GM21737 (cell line): ENCODE data around the gene FLAD1.
"Not testable (repeated sequence)": the region's sequence is repeated elsewhere in the genome, so short reads cannot be mapped to it uniquely, and the experiment has no call there.

Experiments
- ATAC-seq: cut with Tn5 transposase; IDR thresholded peaks from one replicate; pipeline ENCODE4 v1.9.1; 2021; ENCODE audit warnings: mild to moderate bottlenecking, moderate library complexity; ENCODE audit not compliant: unreplicated experiment

FLAD1 gene

DNA sequence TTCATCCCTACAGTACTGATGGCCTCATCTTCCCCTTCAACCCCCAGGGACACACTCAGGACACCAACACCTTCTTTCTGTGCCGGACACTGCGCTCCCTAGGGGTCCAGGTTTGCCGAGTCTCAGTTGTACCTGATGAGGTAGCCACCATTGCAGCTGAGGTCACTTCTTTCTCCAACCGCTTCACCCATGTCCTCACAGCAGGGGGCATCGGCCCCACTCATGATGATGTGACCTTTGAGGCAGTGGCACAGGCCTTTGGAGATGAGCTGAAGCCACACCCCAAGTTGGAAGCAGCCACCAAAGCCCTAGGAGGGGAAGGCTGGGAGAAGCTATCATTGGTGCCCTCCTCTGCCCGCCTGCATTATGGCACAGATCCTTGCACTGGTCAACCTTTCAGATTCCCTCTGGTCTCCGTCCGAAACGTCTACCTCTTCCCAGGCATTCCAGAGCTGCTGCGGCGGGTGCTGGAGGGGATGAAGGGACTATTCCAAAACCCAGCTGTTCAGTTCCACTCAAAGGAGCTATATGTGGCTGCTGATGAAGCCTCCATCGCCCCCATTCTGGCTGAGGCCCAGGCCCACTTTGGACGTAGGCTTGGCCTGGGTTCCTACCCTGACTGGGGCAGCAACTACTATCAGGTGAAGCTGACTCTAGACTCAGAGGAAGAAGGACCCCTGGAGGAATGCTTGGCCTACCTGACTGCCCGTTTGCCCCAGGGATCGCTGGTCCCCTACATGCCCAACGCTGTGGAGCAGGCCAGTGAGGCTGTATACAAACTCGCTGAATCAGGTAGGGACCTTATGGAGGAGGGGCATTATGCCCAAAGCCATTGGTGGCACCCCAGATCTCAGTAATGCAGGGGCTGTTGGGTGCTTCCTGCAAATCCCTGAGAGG lies 5.2 kb downstream of the FLAD1 start:
- no peak for ATAC-seq

DNA sequence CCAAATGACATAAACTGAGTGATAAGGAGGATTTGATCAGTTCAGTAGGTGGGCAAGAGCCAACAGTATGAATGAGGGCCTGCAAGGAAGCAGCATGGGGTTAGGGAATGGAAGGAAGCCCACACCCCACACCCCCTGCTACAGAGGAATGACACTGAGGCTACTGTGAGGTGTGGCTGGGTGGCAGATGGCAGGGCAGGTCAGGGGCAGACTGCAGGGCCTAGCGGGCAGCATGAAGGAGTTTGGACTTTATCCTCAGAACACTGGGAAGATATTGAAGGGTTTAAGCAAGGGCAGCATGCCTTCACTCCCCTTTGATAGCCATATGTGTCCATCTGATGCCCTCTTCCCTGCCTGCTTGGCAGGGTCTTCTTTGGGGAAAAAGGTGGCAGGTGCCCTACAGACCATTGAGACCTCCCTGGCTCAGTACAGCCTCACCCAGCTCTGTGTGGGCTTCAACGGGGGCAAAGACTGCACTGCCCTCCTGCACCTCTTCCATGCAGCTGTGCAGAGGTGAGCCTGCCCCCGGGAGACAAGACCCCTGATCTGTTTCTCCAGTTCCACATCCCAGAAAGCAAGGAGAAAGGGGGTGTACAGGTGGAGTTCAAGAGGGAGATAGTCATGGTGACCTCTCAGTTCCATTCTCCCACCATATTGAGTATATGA lies 6.2 kb downstream of the FLAD1 start:
- no peak for ATAC-seq

DNA sequence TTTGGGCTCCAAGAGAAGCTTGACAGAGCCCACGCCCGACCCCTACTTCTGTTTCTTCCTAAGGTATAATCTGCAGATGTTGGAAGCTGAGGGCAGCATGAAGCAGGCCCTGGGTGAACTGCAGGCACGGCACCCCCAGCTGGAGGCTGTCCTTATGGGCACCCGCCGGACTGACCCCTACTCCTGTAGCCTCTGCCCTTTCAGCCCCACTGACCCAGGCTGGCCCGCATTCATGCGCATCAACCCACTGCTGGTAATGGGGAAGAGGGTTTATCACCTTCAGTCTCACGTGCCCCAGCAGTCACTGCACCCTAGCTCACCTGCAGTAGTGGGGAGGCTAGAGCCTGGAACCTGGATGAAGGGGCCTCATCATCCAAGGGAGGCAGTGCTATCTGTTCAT lies 7.1 kb downstream of the FLAD1 start:
- no peak for ATAC-seq

DNA sequence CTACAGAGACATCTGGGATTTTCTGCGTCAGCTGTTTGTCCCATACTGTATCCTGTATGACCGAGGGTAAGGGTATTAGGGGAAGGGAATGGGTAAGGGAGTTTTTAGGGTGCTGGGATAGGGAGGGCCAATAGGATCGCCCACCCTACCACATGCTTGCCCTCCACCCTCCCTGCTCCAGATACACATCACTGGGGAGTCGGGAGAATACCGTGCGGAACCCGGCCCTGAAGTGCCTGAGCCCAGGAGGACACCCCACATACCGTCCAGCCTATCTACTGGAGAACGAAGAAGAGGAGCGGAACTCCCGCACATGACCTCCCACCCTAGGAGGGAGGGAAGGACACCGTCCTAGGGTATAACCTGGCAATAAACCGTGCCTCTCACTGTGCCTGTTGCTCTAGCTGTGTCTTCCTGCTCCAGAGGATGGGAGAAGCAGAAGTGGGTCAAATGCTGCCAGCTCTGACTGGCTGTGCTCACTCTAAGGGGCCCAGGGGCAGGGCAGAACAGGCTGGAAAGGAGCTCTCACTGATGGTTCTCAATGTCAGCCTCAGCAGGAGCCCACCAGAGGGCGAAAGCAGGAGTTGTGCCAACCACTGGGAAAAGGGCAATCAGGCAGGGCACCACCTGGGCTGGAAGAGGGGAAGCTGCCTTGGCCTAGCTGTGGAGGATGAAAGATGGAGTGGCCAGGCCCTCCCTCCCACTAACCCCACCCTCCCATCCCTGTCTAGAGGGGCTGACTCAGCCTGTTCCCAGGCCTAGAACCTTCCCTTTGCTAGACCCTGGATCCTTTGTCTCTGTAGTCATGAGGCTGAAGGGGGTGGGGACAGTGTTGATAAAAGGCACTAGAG lies 9.8 kb downstream of the FLAD1 start:
- ATAC-seq: no peak

DNA sequence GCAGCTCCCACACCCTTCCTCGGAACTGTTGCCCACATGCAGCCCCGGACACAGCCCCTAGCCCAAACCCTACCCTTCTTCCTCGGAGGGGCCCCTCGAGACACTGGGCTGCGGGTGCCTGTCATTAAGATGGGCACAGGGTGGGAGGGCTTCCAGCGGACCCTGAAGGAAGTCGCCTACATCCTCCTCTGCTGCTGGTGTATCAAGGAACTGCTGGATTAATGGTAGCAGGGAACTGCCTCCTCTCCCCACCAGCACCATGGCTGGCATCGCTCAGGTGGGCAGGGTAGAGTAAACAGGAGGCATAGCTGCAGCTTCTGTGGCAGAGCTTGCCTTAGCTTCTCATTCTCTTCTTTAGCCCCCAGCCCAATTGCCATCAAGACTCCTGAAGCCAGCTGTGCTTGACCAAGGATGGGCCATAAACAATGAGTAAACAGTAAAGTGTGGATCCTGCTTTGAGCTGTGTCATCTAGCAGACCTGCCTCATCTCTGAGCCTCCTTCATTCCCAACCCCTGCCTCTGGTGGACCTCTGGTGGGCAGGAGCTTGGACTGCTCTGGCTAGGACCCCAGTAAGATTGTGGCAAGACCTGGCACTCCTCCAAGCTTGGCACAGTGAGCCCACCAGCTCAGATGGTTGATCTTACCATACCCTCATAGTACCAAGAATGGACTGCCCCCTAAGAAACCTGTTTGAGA lies 10.6 kb downstream of the FLAD1 start, which contains the start of gene LENEP:
Gene LENEP (plus strand): TSS at position 15 of the 697 bp plus-strand sequence. CDS start 22 bp downstream, at position 37.
- ATAC-seq: no peak

DNA sequence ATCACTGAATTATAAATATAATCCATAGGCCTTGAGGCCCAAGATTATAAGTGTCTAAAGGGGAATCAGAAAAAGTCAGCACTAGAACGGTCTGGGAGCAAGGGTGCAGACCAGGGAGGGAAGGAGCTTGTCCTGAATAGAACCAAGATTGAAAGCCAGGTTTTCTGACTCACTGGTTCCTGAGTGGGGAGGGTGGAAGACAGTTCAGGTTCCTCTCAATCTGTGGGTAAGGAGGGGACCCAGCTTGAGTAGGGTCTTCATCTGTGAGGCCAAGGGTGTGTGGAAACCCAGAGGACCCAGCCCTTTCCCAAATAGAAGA lies 11.1 kb downstream of the FLAD1 start:
- no peak for ATAC-seq

DNA sequence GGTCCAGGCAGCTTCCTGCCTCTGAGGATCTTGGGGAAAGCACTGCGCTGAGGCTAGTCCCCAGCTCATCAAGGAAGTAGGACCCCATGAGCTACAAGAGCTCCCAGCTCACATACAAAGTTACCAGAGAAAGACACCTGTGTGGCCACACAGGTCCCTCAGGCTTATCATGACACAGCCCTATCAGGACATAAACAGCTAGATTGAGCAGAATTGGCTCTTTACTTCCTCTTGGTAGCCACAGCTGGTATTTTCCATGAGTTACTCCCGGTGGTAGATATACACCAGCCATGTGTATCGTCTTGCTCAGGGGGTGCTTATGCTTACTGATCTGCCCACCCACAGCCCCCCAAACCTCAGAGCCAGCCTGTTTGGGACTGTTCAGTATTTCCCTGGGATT lies 11.4 kb downstream of the FLAD1 start:
- no peak for ATAC-seq

DNA sequence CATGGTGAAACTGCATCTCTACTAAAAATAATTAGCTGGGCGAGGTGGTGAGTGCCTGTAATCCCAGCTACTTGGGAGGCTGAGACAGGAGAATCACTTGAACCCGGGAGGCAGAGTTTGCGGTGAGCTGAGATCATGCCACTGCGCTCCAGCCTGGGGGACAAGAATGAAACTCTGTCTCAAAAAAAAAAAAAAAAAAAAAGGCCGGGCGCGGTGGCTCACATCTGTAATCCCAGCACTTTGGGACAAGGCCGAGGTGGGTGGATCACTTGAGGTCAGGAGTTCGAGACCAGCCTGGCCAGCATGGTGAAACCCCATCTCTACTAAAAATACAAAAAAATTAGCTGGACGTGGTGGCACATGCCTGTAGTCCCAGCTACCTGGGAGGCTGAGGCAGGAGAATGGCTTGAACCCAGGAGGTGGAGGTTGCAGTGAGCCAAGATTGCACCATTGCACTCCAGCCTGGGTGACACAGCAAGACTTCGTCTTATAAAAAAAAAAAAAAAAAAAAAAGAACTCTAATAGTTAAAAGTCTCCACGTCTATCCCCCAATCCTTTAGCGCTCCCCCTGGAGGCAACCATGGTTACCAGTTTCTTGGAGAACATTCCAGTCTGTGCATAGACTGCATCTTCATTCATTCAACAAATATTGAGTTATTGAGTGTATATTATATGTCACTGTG lies 12.3 kb downstream of the FLAD1 start:
- ATAC-seq: not testable (repeated sequence)

DNA sequence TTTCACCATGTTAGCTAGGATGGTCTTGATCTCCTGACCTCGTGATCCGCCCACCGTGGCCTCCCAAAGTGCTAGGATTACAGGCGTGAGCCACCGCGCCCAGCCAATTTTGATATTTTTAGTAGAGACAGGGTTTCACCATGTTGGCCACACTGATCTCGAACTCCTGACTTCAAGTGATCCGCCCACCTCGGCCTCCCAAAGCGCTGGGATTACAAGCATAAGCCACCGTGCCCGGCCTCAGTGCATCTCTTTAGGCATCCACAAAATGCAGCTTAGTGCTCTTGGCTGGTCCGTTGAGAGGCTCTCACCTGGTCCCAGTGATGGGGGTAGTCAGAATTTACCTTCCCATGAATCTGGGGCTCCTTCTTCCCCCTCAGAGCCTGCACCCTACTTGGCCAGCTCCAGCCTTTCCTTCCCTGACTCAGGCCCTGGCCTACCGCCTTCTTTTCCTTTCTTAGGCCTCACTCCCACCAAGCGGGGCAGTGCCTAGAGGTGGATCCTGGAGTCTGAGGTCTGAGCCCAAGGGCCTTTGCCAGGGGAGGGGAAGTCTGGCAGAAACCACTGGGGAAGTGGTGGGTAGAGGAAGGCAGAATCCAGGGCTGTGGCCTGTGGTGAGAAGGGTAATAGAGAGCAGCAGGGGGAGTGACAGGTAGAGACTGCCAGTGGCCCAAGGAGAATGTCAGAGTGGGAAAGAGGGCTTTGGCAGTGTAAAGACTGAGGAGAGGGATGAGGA lies 14.0 kb downstream of the FLAD1 start:
- no peak for ATAC-seq

DNA sequence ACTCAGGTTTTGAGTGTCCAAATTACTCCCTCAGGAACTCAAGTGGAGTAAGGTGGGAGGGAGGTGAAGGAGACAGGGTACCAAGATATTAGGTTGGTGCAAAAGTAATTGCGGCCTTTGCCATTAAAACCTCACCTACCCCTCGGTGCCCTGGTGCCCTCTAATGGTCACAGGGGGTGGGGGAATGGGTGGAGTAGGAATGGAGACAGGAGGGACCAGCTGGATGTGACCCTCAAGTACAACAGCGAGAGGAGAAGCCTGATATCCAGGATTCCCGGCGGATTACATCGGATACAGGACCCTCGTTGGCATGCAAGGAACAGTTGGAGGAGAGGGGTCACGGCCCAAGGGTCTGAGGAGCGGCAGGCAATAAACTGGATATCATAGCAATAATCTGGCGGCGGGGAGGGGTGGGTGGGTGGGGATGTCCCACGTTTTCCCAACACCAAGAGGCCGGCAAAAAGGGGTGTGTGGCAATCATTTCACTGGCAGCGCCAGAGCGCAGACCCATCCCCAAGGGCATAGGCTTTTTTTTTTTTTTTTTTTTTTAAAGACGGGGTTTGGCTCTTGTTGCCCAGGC lies 15.1 kb downstream of the FLAD1 start:
- no peak for ATAC-seq

DNA sequence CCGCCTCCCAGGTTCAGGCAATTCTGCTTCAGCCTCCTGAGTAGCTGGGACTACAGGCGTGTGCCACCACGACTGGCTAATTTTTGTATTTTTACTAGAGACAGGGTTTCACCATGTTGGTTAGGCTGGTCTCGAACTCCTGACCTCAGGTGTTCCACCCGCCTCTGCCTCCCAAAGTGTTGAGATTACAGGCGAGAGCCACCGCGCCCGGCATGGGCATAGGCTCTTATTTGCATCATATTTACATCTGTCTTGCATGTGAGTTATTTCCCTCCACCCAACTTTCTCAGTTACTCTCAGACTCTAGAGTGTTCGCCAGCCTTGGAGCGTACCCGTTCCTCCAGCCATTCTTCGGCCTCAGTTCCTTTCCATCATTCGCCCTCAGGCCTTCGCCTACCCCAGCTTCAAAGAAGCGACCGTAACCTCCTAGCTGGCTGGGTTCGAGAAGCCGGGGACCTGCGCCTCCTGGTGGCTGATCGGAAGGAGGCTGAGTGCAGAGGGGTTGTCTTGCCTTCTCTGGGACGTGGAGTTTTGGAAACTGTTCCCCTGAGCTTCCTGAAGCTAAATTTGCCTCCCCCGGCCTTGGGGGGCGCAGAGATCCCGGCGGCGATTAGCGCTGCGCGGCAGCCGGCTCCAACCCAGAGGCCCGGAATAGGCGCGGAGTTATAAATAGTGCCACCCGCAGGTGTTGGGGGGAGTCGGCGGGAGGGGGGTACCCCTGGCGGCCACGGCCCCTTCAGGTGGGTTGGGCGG lies 15.8 kb downstream of the FLAD1 start:
- no peak for ATAC-seq

DNA sequence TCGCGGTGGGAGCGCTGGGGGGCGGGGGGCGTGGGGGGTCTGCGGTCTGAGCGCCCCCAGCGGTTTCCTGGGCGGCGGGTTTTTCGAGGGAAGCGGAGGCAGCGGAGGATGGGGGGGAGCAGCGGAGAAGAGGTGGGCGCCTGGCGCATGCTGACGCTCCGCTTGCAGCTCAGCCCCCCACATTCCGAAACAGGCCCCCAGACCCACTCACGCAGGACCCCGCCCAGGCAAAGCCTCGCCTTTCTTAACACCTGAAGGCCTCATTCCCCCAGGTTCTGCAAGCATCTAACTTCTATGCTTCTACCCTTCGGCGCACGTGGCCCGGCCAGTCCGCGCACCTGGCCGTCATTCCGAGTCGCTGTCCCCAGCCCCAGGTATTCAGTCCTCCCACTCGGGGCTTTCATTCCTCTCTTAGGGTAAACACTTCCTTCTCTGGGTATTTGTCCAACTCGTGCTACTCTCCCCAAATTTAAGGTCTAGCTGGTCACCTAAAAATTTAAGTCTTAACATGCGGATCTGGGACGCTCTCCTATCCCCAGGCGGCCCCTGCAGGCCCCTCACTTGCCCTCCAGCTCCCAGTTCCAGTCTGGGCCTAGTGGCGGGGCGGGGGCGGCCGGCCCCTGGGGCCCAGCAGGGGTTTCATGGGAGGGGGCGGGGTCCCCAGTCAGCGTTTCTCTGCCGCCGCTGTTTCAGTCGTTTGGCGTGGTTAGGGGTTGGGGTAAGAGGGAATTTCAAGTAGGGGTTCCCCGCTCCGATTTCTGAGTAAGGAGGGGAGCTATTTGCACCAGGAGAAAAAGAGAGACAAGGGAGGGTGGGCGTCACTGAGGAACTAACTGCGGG lies 16.6 kb downstream of the FLAD1 start:
- ATAC-seq: no peak

DNA sequence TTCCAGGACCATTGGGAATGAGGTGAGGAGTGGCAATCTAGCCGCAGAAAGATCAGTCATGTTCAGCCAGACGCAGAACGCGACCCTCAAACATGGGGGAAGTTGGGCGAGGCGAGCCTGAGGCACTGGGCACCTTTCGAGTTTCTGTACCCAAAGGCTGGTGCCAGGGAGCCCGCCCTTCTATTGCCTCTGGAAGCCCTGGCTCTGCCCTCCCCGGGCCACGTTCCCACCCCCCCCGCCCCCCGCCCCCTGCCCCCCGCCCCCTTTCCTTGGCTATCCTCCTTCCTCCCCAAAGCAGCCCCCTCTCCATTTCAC lies 17.2 kb downstream of the FLAD1 start:
- ATAC-seq: no peak

DNA sequence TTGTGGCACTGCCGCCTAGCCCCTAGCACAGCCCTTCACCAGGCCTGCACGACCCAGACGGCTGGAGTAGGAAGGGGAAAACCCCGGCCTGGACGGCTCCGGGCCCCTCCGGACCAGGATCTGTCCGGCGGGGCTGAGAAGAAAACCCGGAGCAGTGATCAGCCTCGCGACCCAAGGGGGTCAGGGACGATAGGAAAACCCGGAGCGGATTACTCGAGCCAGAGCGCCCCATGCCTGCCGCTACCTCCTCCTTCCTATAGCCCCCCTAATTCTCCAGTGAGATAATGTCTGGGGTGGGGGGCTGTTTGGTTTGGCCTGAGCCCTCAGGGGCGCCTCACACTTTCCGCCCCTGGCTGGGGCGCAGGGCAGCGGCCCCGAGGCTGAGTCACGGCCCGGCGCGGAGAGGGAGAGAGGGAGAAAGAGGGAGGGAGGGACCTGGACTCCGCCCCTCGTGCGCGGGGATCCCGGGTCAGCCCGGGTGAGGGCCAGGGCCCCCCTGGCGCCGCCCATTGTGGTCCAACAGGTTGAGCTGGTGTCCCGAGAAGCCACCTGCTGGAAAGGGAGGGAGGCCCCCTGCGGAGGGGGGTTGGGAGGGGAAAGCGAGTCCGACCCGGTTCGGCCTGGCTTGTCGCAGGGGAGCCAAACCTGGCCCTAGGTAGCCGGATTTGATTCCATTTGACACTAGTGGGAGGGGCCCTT lies 17.7 kb downstream of the FLAD1 start:
- ATAC-seq: peak; percentile 41

DNA sequence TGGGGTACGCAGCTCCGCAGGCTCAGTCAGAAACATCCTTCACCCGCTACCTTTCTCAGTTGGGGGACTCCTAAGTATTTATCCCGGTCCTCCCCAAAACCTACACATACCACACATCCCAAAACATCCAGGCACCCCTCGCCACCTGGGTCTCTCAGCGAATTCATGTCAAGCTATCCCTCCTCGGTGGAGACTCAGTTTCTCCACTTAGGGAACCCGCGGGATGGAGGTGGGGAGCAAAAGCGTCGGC lies 18.2 kb downstream of the FLAD1 start:
- no peak for ATAC-seq

DNA sequence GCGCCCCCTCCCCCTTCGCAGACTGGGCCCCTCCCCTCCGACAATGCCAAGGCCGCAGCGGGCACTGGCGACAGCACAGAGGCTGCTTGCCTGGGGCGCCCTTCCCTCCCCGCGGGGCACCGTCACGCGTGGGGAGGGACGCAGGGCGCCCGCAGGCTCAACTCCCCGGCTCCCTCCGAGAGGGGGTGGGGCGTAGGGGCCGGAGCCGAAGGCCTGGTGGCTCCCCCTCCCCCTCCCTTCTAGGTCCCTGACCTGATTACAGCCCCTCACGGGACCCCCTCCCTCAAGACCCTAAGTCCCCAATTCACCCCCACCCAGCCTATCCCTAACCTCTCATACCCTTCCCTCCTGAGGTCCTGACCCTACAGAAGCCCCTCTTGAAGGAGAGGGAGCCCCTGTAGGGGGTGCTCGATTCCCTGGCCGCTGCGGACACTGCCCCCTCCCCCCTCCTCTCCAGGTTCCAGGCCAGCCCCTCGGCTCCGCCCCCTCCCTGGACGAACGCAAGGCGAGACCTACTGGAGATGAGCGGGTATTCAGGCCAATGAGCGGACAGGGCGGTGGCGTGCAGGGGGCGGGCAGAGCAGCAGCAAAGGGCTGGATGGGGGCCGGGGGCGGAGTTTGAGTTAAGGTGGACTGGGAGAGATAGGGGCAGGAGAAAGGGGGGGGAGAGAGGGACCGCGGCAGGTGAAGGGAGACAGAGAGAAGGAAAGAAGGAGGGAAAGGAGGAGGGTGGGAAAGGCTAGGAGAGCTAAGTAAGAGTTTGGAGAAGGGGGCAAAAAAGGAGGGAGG lies 18.7 kb downstream of the FLAD1 start:
- ATAC-seq: peak; percentile 49
